Fibroblast of the aortic adventitia (primary cell): Measurements from ENCODE around the gene RASSF5. TPM values are rescaled to one million over a fixed set of nuclear protein-coding genes. Genes with fewer than 3 reads are reported as not detected.

Source experiments
- DNase-seq: peaks from one replicate; pipeline ENCODE4 v3.0.0-alpha.2; 2010; ENCODE audit warnings: low read depth
- H3K4me3 ChIP-seq: 2 replicates; pipeline ENCODE4 v1.5.1; 2011; ENCODE audit warnings: low read depth, mild to moderate bottlenecking, control low read depth, low read length, moderate library complexity
- total RNA-seq: library from RNA; depleted of rRNA; stranded (reverse); fragments of >200 nt; gene quantifications from 2 replicates; pipeline ENCODE4 v1.2.3, GENCODE V29; 2012; ENCODE audit warnings: low replicate concordance
- TF ChIP-seq, protein P1 (sequence below): IDR thresholded peaks from 2 replicates; pipeline ENCODE4 v1.5.1; 2011; ENCODE audit warnings: mild to moderate bottlenecking, low read length, control low read depth, inconsistent platforms; ENCODE audit not compliant: insufficient read depth

RASSF5 gene
- total RNA-seq, 1 donor = 4.1 TPM

DNA sequence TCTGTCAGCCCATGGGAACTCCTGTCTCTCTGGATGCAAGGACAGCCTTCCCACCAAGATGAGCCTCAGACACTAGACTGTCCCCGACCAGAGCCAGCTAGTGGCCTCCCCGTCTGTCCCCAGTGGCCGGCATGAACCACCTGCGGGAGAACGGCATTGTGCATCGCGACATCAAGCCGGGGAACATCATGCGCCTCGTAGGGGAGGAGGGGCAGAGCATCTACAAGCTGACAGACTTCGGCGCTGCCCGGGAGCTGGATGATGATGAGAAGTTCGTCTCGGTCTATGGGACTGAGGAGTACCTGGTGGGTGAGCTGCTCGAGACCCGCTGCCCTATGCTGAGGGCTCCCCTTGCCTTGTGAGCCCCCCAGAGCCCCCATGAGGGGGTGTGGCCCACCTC lies 31.3 kb upstream of the RASSF5 start:
- no peak for DNase-seq
- TF ChIP-seq, protein P1, sequence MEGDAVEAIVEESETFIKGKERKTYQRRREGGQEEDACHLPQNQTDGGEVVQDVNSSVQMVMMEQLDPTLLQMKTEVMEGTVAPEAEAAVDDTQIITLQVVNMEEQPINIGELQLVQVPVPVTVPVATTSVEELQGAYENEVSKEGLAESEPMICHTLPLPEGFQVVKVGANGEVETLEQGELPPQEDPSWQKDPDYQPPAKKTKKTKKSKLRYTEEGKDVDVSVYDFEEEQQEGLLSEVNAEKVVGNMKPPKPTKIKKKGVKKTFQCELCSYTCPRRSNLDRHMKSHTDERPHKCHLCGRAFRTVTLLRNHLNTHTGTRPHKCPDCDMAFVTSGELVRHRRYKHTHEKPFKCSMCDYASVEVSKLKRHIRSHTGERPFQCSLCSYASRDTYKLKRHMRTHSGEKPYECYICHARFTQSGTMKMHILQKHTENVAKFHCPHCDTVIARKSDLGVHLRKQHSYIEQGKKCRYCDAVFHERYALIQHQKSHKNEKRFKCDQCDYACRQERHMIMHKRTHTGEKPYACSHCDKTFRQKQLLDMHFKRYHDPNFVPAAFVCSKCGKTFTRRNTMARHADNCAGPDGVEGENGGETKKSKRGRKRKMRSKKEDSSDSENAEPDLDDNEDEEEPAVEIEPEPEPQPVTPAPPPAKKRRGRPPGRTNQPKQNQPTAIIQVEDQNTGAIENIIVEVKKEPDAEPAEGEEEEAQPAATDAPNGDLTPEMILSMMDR = no peak
- no peak overlapping the region for H3K4me3 ChIP-seq

DNA sequence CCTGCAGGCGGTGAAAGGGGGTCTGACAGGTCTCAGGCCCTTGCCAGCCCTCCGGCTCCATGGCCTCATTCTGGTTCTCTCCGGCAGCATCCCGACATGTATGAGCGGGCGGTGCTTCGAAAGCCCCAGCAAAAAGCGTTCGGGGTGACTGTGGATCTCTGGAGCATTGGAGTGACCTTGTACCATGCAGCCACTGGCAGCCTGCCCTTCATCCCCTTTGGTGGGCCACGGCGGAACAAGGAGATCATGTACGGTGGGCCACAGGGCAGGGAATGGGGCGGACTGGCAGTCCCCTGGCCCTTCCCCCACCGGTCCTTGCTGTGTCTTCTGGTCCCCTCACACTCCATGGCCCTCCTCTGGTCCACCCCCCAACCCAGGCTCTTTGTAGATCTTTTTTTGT lies 30.7 kb upstream of the RASSF5 start:
- TF ChIP-seq, protein P1 = no peak
- DNase-seq = no peak
- no peak overlapping the region for H3K4me3 ChIP-seq

DNA sequence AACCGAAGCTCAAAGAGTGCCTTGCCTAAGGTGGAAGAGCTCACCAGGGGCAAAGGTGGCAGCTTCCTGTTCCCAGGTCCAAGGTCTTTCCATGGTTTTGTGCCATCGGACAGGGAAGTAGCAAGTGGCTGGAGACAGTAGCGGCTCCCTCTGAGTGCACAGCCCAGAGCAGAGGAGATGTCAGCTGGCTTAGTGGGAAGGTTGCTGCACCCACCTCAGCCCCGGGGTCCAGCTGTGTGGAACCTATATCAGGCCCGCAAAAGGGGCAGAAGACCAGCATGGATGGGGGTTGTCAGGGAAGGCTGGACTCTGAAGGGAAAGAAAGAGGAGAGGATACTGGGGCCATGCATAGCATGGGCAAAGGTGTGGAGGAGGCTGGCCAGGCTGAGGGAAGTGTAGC lies 30.2 kb upstream of the RASSF5 start:
- TF ChIP-seq, protein P1 = no peak
- no peak overlapping the region for H3K4me3 ChIP-seq
- no peak for DNase-seq

DNA sequence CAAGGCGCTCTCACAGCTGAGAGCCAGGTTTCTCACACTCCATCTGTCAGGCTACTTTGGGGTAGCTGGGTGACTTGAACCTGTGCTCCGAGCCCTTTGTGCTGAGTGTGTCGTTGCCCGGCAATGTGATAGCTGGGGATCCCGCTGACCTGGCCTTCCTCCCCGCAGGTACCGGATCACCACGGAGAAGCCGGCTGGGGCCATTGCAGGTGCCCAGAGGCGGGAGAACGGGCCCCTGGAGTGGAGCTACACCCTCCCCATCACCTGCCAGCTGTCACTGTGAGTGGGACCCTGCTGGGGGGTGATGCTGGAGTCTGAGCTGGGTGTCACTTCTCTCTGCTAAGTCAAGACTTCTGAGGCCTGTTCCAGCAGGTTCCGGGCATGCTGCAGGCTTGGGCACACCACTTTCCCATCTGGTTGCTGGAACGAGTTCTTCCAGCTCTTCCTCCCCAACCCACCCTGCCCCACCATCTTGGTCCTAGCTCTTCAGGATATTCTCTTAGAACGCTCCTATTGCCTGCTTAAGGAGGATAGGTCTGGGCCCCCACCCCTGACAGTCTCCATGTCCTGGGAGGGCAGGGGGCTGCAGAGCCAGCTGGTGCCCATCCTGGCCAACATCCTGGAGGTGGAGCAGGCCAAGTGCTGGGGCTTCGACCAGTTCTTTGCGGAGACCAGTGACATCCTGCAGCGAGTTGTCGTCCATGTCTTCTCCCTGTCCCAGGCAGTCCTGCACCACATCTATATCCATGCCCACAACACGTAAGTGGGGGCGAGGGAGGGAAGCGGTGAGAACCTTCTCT lies 29.6 kb upstream of the RASSF5 start:
- H3K4me3 ChIP-seq = no peak overlapping the region
- no peak for DNase-seq
- TF ChIP-seq, protein P1 = no peak

DNA sequence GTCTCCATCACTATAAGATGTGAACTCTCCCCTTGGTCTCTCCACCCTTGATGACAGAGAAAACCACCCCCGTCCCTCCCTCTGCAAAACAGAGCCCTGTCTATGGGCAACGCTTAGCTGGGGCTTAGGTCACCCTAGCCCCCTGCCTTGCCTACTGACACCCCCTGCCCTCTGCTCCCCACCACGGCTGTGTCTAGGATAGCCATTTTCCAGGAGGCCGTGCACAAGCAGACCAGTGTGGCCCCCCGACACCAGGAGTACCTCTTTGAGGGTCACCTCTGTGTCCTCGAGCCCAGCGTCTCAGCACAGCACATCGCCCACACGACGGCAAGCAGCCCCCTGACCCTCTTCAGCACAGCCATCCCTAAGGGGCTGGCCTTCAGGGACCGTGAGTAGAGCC lies 28.6 kb upstream of the RASSF5 start:
- H3K4me3 ChIP-seq = no peak overlapping the region
- TF ChIP-seq, protein P1 = no peak
- no peak for DNase-seq

DNA sequence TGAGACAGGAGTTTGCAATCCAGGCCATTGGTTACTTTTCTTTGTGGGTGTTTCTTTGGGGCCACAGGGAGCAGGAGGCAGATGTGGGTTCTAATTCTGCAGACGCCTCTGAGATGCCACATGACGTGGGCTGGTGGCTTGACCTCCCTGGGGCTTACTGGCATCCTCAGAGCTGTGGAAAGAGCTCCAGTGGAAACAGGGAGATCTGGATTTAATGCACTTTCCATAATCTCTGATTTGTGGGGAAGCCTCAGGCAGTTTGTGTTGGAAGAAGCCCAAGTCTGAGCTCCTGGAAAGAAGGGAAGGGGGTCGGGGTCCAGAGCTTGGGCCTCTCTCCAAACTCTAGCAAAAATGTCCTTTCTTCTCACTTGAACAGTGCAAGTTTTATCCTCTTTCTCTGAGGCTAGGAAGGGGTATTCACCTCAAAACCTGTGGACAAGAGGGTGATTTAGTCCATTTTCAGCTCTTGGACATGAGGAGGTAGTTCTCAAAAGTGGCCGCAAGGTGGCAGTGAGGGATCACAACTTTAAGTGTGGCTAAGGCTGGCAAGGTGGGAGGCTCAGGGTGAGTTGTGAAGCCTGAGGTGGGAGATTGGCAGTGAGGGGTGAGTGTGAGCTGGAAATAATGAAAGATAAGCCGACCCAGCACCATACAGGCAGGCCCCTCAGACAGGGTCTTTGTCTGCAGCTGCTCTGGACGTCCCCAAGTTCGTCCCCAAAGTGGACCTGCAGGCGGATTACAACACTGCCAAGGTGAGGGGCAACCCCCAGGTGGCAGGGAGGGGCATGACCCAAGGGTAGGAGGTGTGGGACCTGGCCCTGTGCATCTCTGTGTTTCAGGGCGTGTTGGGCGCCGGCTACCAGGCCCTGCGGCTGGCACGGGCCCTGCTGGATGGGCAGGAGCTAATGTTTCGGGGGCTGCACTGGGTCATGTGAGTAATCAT lies 27.9 kb upstream of the RASSF5 start:
- peak; percentile 87 for DNase-seq
- H3K4me3 ChIP-seq = no peak overlapping the region
- TF ChIP-seq, protein P1 = peak; percentile 79
